ENCODE data around the gene LSR. TPM values are rescaled to one million over a fixed set of nuclear protein-coding genes. Genes with fewer than 3 reads are reported as not detected.
A peak's percentile ranks its signal among the peaks of the same experiment; 100 is the strongest.

The LSR gene
- 10 to 100 TPM; 10.3 to 41.0 TPM for total RNA-seq

- peak; percentile 74 to 93 for ATAC-seq
- Mint-ChIP-seq H3K36me3 (peaks cover 12 to 43% of the 10 kb centered on the region in 2 donors), H3K9me3 (peaks cover 5 to 10% of the 10 kb centered on the region in 2 donors), H3K27ac (peak within 1 kb of the TSS; percentile 63 to 97)
- peak; percentile 65 to 77 for DNase-seq (ENCODE audit: low spot score in 2 of 2)
These were observed at the start of gene LSR for GRCh38 chr19:35248310-35249145. TSS of gene LSR (plus strand) at chr19:35249002. CDS start at chr19:35249023, 21 bp downstream.

GRCh38 chr19:35199481-35199880 lies 49.3 kb upstream of the LSR start:
- peaks cover 0 to 7% of the 10 kb centered on the region in 2 donors for H3K9me3 Mint-ChIP-seq
- peaks cover 0 to 8% of the 10 kb centered on the region in 2 donors for H3K36me3 Mint-ChIP-seq
- no peak for ATAC-seq
- no peak overlapping the region for H3K27ac Mint-ChIP-seq
- no peak for DNase-seq (ENCODE audit: low spot score in 2 of 2)

- Mint-ChIP-seq H3K9me3 (peaks cover 0 to 7% of the 10 kb centered on the region in 2 donors), H3K27ac (peak overlapping the region; percentile 83 to 91), H3K36me3 (peaks cover 0 to 11% of the 10 kb centered on the region in 2 donors)
- ATAC-seq (peak in 1 of 2 donors; percentile 6), DNase-seq (ENCODE audit: low spot score in 2 of 2) (no peak)
These were observed 45.8 kb upstream of the LSR start for GRCh38 chr19:35202722-35203688.

- peak overlapping the region; percentile 91 to 94 for H3K27ac Mint-ChIP-seq
- H3K36me3 Mint-ChIP-seq = peaks cover 0 to 13% of the 10 kb centered on the region in 2 donors
- DNase-seq (ENCODE audit: low spot score in 2 of 2) = no peak
- ATAC-seq = peak; percentile 19 to 70
- peaks cover 0 to 7% of the 10 kb centered on the region in 2 donors for H3K9me3 Mint-ChIP-seq
These were observed 43.7 kb upstream of the LSR start for GRCh38 chr19:35204799-35205732.

GRCh38 chr19:35205733-35206323 lies 43.0 kb upstream of the LSR start:
- peak overlapping the region; percentile 91 to 94 for H3K27ac Mint-ChIP-seq
- ATAC-seq (no peak), DNase-seq (ENCODE audit: low spot score in 2 of 2) (no peak)
- H3K36me3 Mint-ChIP-seq = peaks cover 0 to 13% of the 10 kb centered on the region in 2 donors
- H3K9me3 Mint-ChIP-seq = peaks cover 0 to 7% of the 10 kb centered on the region in 2 donors

GRCh38 chr19:35206379-35206778 lies 42.4 kb upstream of the LSR start:
- Mint-ChIP-seq H3K27ac (peak overlapping the region; percentile 91 to 94), H3K36me3 (peaks cover 0 to 13% of the 10 kb centered on the region in 2 donors), H3K9me3 (peaks cover 0 to 7% of the 10 kb centered on the region in 2 donors)
- ATAC-seq (peak; percentile 64 to 77), DNase-seq (ENCODE audit: low spot score in 2 of 2) (peak; percentile 50 to 55)

- DNase-seq (ENCODE audit: low spot score in 2 of 2) (peak in 1 of 2 donors; percentile 41), ATAC-seq (no peak)
- Mint-ChIP-seq H3K36me3 (peaks cover under 1 to 14% of the 10 kb centered on the region in 2 donors), H3K27ac (peak overlapping the region; percentile 91 to 94), H3K9me3 (peaks cover 0 to 7% of the 10 kb centered on the region in 2 donors)
These were observed 41.9 kb upstream of the LSR start for GRCh38 chr19:35206855-35207254.

GRCh38 chr19:35207391-35207871 lies 41.4 kb upstream of the LSR start:
- peak in 1 of 2 donors; percentile 15 for ATAC-seq
- Mint-ChIP-seq H3K27ac (peak overlapping the region; percentile 91 to 94), H3K36me3 (peaks cover 7 to 20% of the 10 kb centered on the region in 2 donors), H3K9me3 (peaks cover 0 to 7% of the 10 kb centered on the region in 2 donors)
- peak in 1 of 2 donors; percentile 52 for DNase-seq (ENCODE audit: low spot score in 2 of 2)

- Mint-ChIP-seq H3K27ac (peak overlapping the region; percentile 73 to 91), H3K9me3 (peaks cover 0 to under 1% of the 10 kb centered on the region in 2 donors), H3K36me3 (peaks cover 7 to 16% of the 10 kb centered on the region in 2 donors)
- ATAC-seq (no peak), DNase-seq (ENCODE audit: low spot score in 2 of 2) (peak in 1 of 2 donors; percentile 44)
These were observed 40.7 kb upstream of the LSR start for GRCh38 chr19:35208121-35208520.

- DNase-seq (ENCODE audit: low spot score in 2 of 2) = peak in 1 of 2 donors; percentile 7
- ATAC-seq = no peak
- Mint-ChIP-seq H3K9me3 (no peaks in the 10 kb centered on the region), H3K36me3 (peaks cover 7 to 13% of the 10 kb centered on the region in 2 donors), H3K27ac (peak overlapping the region in 1 of 2 donors; percentile 29)
These were observed 39.2 kb upstream of the LSR start for GRCh38 chr19:35209646-35210045.

- Mint-ChIP-seq H3K27ac (peak overlapping the region; percentile 98 to 99), H3K36me3 (peaks cover 7 to 17% of the 10 kb centered on the region in 2 donors), H3K9me3 (peaks cover 0 to 7% of the 10 kb centered on the region in 2 donors)
- DNase-seq (ENCODE audit: low spot score in 2 of 2) = peak; percentile 46 to 72
- ATAC-seq = peak; percentile 14 to 23
These were observed 37.1 kb upstream of the LSR start for GRCh38 chr19:35211545-35212230.

- DNase-seq (ENCODE audit: low spot score in 2 of 2) (no peak), ATAC-seq (no peak)
- Mint-ChIP-seq H3K9me3 (peaks cover 0 to 7% of the 10 kb centered on the region in 2 donors), H3K36me3 (peaks cover 7 to 23% of the 10 kb centered on the region in 2 donors), H3K27ac (peak overlapping the region; percentile 98 to 99)
These were observed 36.6 kb upstream of the LSR start for GRCh38 chr19:35212241-35212640.

GRCh38 chr19:35213663-35214632 lies 34.9 kb upstream of the LSR start:
- ATAC-seq (peak; percentile 84 to 85), DNase-seq (ENCODE audit: low spot score in 2 of 2) (peak; percentile 83 to 84)
- peak overlapping the region; percentile 98 to 99 for H3K27ac Mint-ChIP-seq
- peaks cover 0 to 7% of the 10 kb centered on the region in 2 donors for H3K9me3 Mint-ChIP-seq
- H3K36me3 Mint-ChIP-seq = peaks cover 7 to 26% of the 10 kb centered on the region in 2 donors

Data from activated naive CD4-positive, alpha-beta T cell treated with anti-CD3 and anti-CD28 coated beads, Interleukin-2, amount 50 U/mL, for 72 hours (primary cell).